ENCODE data around the gene SP8. TPM values are rescaled to one million over a fixed set of nuclear protein-coding genes. Genes with fewer than 3 reads are reported as not detected.

Gene SP8
- total RNA-seq, 1 donor from 2014 or later, result not detected

- no peak for DNase-seq (ENCODE audit: extremely low read depth, low read depth, low spot score)
These were observed 10.3 kb downstream of the SP8 start for GRCh38 chr7:20776214-20776911.

GRCh38 chr7:20754001-20754400, 32.7 kb downstream of the SP8 start:
- no peak for DNase-seq (ENCODE audit: extremely low read depth, low read depth, low spot score)

DNA sequence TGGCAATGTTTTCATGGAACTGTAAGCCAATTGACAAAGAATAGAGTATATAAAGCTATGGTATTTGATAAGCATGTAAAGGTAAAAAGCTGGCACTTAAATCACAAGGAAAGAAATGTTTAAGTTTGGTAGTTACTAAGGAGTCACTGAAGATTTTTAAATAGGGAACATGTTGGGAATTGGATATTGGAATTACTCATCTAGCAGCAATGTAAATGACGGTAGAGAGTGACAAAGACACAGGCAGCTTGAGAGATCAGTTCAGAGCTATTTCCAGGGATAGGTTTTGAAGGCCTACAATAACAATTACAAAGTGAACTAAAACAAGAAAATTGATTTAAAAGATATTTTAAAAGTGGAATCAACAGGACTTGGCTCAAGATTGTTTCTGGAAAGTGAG, 36.8 kb downstream of the SP8 start:
- no peak for DNase-seq (ENCODE audit: extremely low read depth, low read depth, low spot score)

GRCh38 chr7:20748853-20749252, 37.8 kb downstream of the SP8 start:
- DNase-seq (ENCODE audit: extremely low read depth, low read depth, low spot score), result no peak

GRCh38 chr7:20747001-20747400, 39.7 kb downstream of the SP8 start:
- no peak for DNase-seq (ENCODE audit: extremely low read depth, low read depth, low spot score)

DNA sequence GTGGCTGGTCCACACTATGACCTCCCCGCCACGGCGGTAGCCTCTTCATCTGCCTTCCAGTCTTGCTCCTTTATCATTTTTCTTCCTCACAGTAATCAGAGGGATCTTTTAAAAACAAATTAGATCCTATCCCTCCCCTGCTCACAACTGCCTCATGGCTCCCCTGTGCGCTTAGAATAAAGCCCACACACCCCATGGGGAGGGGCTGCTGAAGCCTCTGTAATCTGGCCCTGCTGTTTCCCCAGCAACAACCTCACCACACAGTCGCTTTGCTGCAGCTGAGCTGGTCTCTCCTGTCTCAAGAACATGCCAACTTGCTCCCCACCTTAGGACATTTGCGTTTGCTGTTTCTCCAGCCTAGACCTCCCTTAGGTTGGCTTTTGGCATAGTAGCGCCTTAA, 41.0 kb downstream of the SP8 start:
- DNase-seq (ENCODE audit: extremely low read depth, low read depth, low spot score), result no peak

DNA sequence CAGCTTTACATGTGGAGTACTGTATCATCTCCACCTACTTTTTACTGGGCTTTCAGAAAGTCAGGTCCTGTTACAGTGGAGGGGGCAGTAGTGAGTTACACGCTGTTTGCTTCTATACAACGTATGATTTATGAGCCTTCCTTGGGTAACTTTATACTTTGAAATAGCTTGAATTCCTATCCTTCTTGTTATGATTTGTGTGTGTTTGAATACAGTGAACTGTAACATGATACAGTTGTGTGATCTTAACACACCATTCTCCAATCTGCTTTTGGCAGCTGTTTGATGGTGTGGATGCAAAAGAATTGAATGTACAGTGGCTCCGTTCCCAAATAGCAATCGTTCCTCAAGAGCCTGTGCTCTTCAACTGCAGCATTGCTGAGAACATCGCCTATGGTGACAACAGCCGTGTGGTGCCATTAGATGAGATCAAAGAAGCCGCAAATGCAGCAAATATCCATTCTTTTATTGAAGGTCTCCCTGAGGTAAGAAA, 41.7 kb downstream of the SP8 start:
- no peak for DNase-seq (ENCODE audit: extremely low read depth, low read depth, low spot score)

GRCh38 chr7:20742913-20743312, 43.8 kb downstream of the SP8 start:
- no peak for DNase-seq (ENCODE audit: extremely low read depth, low read depth, low spot score)

- no peak for DNase-seq (ENCODE audit: extremely low read depth, low read depth, low spot score)
These were observed 44.9 kb downstream of the SP8 start for GRCh38 chr7:20741801-20742200.

GRCh38 chr7:20738518-20739481, 47.9 kb downstream of the SP8 start:
- DNase-seq (ENCODE audit: extremely low read depth, low read depth, low spot score), result no peak

- no peak for DNase-seq (ENCODE audit: extremely low read depth, low read depth, low spot score)
These were observed 48.7 kb downstream of the SP8 start for GRCh38 chr7:20737840-20738448.

- DNase-seq (ENCODE audit: extremely low read depth, low read depth, low spot score), result no peak
These were observed 51.2 kb downstream of the SP8 start for GRCh38 chr7:20735346-20736065.

Other genes starting within 250 kb of the SP8 start
- gene ABCB5, start 171.2 kb downstream of the SP8 start, total RNA-seq, result not detected in 2 replicates

Measured in glomerular endothelial cell (primary cell).